IPS DF 19.7 (cell line): Measurements from ENCODE around the gene MYO16.
"Not testable (repeated sequence)": the region's sequence is repeated elsewhere in the genome, so short reads cannot be mapped to it uniquely, and the experiment has no call there.

Source experiments
- DNase-seq: peaks from one replicate; pipeline ENCODE4 v3.0.0-alpha.2; 2013; ENCODE audit warnings: low read depth, low spot score

The MYO16 gene

DNA sequence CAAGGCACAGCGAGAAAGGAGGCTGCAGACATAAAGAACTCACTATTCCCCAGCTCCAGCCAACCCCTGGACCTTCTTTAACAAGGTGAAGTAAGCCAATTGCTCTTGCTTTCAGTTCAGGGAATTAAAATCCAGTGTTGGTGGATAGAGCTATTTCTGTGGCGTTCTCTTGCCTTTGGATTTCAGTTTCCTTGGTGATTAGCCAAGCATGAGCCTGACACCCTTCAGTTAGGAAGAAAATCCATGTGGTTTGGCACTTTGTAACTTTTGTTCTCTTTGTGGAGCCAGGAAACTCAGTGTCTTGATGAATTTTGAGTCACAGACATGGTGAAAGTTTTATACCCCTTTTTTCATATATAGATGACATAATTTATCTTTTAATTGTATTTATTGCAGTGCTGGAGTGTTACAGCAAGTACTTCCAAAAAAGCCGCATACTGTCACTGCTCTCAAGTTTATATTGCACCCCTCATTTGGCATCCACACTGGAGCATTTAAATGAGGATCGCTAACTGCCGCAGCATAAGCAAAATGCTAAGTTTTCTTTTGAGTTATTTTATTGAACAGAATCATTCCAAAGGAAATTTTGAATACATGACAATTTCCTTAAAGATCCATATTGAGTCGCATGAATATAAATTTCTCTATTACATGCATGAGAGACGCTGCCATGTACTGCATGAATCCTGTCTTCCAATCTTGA is 406.8 kb downstream of the MYO16 start:
- no peak for DNase-seq

DNA sequence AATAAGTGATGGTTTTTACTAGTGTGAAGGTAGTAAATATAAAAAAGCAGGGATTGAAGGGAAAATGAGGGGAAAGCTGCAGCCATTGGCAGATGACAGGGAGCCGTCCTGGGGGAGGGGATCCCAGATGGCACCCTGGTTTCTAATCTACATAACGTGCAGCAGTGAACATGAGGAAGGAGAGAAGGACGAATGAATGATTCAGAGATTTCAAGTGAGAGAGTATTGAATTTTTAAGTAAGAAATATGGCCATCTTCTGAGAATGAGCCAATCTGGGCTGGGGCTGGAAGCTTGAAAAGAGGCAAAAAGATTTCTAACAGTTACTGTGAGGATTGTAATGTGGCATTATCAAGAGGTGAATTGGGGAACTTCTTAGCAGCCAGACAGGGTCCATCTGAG is 414.2 kb downstream of the MYO16 start:
- no peak for DNase-seq

DNA sequence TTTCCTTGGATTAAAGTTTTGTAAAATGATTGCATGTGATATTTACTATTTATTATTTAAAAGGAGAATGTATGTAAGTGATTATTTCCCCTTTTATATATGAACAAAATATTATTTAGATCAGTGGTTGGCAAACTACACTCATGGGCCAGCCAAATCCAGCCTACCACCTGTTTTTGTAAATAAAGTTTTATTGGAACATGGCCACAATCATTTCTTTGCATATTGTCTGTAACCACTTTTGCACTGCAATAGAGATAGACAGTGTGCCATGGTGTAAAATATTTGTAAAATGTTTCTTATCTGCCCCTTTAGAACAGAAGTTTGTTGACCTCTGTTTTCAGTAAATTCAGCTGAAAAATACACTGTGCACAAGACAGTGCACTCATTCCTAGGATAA is 426.4 kb downstream of the MYO16 start:
- DNase-seq, result no peak

DNA sequence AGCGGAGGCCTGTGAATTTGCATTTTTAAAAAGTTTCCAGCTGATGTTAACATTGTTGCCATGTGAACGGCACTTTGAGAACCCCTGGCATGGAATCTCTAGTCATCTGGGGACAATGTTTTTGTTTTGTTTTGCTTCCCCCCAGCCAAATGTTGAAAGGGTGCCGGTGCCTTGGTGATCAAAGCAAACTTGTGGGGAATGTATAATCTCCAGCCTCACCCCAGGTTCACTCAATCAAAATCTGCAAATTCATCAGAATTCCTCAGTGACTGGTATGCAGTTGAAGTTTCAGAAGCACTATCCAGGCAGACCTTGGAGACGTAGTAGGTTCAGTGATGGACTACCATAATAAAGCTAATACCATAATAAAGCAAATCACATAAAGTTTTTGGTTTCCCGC is 428.7 kb downstream of the MYO16 start:
- DNase-seq, result no peak

DNA sequence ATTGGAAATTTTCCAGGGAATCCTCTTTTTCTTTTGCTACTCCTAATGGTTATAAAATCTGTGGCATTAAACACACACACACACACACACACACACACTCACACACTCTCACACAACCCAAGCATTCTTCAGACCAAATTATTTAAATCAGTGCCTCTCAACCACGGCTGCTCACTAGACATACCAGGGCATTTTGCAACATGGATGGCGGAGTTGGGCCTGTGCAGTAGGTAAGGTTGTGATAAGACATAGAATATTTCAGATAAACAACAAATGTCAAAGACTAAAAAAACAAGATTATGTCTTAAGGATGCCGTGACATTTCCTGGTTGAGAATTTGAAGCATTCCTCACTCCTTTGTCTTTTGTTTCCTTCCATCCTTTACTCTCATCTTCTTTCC is 443.1 kb downstream of the MYO16 start:
- no peak for DNase-seq

DNA sequence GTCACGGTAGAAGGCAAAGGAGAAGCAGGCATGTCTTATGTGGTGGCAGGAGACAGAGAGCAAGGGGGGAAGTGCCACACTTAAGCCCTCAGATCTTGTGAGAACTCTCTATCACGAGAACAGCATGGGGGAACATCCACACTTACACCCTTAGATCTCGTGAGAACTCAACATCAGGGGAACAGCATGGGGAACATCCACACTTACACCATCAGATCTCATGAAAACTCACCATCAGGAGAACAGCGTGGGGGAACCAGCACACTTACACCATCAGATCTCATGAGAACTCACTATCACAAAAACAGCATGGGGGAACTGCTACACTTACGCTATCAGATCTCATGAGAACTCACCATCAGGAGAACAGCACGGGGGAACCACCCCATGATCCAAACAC is 445.0 kb downstream of the MYO16 start:
- DNase-seq, result no peak

DNA sequence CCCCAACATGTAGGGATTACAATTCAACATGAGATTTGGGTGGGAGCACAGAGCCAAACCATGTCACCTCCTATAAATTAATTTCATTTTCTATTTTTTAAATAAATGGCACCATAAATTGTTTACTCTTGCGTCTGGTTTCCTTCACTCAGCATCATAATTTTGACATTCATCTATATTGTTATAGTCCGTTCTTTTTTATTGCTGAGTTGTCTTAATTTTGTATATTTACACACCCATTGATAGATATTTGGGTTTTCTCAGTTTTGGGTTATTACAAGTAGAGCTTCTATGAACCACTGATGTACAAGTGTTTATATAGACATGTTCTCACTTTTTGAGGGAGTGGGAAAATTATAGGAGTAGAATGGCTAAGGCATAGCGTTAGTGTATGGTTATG is 445.4 kb downstream of the MYO16 start:
- no peak for DNase-seq

DNA sequence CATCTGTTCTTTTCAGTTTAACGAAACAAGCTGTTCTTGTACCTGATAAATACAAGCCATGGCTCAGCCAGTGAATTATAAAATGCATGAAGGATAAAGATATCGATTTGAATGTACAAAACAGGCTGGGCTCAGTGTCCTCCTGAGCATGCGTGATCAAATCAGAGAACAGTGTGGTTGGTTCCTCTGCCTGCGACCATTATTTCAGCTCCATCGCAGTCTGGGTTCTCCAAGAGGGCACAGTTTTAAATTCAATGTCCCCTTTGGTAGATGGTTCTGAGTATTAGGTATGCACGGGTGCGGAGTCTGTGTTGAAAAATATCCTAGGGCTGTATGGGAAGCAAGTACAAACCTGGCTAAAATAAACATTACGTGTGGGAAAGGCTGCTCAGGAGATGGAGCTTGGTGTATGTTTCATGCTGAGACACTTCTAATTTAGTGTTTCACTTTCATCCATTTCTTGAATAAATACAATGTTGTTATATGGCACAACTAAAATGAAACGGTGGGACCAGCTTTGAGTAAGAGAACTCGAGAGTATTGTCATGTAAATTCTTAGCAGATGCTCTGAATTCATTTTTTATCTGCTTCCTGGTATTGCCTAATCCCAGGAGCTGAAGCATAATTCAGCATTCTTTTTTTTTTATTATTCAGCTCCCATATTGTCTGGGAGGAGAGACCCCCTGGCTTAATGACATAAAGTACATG is 458.7 kb downstream of the MYO16 start:
- DNase-seq, result no peak

DNA sequence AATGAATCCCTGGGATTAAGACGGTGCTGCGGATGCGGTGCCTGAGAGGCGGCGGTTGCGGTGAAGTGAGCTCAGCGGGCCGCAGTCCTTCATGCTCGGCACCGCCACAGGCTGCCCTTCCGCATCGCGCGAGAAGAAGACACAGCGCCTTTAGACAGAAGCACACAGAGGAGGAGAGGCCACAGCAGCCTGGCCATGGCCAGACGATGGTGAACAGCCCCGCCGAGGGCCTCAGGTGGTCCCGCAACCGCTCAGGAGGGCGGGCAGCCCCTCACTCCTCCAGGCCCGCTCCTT is 459.2 kb downstream of the MYO16 start:
- DNase-seq, result no peak

DNA sequence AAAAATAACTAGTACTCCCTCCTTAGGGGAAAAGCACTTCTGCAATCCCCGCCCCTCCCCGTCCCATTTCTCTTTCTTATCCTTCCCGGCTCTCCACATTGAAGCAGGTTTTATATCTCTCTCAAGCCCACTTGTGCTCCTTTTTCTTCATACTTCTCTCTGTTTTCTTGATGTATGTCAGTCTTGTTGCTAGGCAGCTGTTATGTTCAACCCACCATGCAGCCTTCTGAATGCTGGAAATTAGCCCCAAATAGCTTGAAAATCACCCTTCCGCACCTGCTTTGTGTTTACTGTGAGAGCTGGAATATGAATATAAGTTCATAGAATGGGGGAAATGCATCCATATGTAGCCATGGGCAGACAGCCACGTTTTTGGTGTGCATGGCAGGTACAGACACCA is 461.4 kb downstream of the MYO16 start:
- no peak for DNase-seq

DNA sequence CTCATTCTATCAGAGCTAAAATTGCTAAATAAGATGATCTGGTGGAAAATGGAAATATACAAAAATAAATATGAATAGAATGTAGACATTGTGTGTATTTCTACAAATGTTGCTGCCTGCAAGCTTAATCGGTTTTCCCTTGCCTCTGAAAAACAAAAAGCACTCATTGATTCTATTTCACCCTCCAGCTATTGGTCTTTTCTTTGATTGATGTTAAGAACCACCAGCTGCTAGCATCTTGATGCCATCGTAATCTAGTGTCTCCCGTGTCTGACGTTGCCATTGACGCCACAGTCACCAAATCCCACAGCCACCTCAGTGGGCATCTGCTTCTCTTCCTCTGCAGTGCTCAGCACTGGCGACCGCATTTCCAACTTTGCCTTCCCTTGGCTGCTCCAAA is 461.8 kb downstream of the MYO16 start:
- no peak for DNase-seq

DNA sequence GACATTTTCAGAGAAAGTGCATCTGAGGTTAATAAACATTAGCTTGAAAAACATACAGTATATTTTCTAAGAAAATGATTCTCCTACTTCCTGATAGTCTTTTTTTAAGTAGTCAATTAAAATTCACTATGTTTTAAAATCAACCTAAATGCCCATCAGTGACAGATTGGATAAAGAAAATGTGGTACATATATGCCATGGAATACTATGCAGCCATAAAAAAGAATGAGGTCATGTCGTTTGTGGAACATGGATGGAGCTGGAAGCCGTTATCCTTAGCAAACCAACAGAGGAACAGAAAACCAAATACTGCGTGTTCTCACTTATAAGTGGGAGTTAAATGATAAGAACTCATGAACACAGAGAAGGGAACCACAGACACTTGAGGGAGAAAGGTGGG is 462.8 kb downstream of the MYO16 start:
- DNase-seq, result not testable (repeated sequence)

DNA sequence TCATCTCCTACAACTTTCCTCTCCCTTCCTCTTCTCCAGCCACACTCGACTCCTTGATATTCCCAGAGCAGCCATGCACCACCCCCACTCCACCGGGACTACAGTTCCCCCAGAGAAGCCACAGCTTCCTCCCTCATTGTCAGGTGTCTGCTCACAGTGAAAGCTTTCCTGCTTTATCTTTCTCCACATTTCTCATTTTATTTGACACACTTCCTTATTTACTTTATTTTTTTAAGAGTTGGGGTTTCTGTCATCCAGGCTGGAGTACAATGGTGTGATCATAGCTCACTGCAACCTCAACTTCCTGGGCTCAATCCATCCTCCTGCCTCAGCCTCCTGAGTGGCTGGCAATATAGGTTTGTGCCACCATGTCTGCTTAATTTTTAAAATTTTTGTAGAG is 464.6 kb downstream of the MYO16 start:
- no peak for DNase-seq

DNA sequence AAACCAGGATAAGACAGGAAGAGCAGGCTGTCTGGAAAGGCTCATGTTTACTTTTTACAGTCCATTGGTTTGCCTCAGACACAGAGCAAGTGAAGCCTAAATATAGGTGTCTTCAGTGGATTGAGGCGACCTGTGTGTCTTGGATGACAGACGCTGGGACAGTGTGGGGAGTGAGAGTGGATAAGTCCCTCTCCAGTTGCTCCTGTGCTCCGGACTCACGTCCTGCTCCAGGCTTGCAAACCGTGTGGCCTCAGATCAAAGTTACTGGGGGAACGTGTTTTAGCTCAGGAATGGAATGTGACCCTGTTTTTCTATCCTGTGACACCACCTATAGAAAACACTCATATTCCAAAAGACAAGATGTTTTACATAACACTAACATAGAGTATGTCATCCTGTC is 465.7 kb downstream of the MYO16 start:
- DNase-seq, result no peak

DNA sequence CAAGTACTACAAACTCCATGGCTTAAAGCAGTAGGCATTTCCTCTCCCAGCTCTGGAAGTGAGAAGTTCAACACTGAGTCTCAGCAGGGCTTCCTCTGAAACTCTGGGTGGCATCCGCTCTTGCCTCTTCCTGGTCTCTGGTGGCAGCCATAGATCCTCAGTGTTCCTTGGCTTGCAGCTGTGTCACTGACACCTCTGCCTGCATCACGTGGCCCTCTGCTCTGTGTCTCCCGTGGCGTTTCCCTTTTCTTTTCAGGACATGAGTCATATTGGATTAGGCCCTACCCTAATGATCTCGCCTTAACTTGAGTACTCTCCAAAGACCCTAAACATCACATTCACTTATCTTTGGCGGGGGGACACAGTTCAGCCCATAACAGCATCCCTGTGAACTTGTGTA is 466.7 kb downstream of the MYO16 start:
- no peak for DNase-seq

DNA sequence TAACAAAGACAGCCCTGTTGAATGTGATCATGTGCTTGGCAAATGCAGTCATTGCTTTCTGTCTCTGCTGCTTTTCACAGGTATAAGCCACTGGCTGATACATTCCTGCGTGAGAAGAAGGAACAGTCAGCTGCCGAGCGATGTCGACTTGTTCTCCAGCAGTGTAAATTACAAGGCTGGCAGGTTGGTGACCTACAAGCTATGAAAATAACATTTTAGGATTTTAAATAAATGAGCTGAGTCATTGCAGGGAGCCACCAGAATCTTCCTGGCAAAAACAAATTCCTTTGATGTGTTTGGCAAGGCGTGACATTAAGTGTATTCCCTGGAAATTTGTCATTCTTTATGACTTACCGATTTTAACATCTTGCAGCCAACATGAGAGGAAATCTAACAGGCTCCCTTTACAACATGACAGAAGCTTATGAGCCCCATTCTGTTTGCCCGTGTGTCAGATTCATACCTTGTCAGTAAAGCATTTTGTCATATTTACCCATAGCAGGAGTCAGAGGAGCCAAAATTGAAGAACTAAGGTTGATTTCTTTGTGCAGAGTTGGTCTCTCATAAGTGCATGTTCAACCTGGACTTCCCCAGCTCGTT is 471.4 kb downstream of the MYO16 start:
- DNase-seq, result no peak

DNA sequence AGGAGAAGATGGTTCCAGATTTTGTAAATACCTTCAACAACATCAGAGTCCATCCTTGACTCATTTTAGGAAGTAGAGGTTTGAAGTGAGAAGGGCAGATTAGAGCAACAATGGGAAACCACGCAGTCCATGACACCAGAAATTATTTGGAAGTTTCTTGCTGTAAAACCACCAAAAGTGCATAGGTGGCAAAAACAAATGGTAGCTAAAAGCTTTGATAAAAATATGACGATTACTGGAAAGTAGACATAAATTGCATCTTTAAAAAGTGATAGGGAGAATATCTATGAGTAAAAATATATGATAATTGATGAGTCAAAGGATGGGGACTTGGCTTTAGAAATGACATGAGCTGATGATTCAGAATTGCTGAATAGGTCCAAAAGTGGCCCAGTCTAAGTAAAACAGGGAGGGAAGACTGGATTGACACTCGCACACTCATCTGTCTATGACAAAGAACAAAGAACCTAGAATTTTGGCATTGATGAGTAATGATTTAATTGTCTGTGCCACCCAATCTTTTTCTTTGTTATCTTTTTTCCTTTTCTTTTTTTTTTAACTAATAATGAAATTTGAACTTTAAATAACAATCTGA is 472.2 kb downstream of the MYO16 start:
- no peak for DNase-seq

DNA sequence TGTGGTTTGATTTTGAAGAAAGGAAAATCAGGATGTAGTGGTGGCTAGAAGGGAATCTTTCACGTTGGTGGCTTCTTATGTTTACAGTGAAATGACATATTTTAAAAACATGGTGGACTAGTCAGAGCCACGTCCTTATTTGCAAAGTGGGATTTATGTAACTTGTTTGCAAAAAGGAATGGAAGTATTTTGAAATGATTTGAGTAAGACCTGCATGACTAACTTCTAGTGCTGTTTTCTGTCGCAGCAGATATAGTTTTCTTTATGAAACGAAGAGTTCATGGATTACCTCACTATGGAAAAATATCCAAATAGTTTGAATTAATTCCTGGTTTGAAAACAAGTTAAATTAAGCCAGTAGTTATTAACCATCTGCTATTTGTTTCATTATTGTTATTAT is 476.5 kb downstream of the MYO16 start:
- no peak for DNase-seq

DNA sequence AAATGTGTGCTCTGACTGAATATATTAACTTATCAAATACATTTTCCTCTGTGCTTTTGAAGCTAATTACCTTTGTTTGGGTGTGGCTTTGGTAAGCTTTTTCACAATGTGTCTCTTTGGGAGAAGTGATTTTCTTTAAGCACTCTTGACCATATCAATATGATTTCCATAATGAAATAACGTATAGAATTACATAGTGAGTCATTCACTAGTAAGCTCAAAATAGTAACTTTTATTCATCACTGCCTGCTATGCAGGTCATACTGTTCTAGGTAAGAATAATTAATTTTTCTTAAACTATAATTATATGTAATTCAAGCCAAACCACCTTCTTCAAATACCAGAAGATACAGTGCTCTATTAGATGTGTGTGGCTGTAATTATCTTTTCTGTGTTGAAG is 480.7 kb downstream of the MYO16 start:
- DNase-seq, result no peak

DNA sequence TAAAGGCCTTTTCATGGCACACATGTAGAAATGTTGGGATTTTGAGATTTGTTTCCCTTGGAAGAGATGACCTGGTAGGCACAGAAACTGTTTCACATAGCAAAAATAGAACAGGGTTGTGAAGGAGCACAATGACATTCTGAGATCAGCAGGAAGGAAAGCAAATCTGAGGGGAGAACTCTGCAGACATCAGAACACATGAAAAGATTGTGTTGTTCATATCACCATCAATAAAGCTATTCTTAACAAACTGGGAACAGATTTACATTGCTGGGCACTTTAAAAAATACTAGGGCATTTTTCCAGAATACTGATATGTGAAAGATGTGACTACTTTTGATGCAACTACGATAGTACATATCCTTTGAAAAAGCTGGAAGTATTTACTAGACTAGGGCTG is 481.7 kb downstream of the MYO16 start:
- DNase-seq, result no peak

DNA sequence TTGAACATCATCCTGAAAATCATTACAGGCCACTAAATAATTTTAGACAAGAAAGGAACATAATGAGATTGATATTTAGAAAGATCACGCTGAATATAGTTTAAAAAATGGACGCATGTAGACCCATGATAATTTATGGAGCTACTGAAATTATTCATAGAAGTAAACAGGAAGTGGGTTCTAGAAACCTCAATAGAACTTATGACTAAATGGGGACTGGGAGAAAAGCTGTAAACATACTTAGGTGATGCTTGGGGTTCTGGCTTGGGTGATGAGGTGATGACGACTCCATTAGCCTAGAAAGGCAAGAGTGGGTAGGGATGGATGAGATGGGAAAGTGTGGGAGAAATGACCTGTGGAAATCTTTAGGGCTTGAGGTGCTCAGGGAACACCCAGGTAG is 484.0 kb downstream of the MYO16 start:
- no peak for DNase-seq

DNA sequence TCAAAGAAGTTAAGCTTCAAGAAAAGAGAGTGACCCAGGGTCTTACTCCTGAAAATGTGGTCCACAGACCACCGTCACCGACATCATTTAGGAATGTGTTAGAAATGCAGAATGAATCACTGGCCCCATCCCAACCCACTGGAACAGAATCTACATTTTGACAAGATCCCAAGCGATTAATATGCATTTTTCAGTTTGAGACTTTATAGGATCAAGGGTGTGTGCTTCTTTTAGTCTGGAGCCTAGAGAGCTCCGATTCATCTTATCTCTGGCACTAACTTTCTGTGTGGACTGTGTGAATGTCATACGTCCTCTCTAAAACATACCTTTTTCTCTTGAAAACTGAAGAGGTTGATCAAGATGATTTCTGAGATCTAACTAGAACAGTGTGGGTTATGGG is 484.8 kb downstream of the MYO16 start:
- DNase-seq, result no peak

DNA sequence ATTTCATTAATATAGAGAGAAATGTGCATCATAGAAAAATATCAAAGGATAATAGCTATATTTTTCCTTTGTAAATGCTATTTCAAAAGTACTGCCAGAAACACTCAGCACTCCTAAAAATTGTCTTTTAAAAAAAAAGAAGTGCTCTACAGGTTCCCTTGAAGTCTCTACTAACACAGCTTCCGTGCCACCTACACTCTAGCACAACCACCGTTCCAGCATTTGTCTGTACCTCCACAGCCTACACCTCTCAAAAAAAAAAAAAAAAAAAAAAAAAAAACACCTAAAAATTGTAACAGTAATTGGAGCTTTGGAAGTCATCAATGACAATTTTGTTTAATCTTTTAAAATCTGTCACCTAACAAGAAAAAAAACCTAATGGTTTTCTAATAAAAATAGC is 485.6 kb downstream of the MYO16 start:
- DNase-seq, result no peak
